Stimulated activated CD8-positive, alpha-beta memory T cell treated with anti-CD3 and anti-CD28 coated beads, Interleukin-4, amount 100 ng/mL, for 48 hours (primary cell): Measurements from ENCODE around the gene RIT1.

ENCODE experiments used
- DNase-seq: peaks from one replicate; pipeline ENCODE4 v3.0.0-alpha.2; 2020

Gene RIT1

DNA sequence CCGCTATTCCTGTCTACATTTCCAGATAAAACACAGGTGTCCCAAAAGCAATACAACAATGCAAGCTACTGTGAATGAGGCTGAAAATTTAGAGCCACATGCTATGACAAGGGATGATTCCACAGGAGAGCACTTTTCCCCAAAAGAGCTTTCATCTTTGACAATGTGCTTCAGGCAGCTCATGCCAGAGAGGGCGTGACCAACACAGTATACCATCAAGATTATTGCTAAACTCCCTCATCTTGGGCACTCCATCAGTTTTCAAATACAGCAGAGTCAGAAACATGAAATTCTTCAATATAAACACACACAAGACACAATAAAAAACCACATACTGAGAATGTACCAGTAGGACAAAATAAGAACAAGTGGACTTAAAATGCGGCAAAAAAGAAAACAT lies 60.8 kb downstream of the RIT1 start:
- no peak for DNase-seq

DNA sequence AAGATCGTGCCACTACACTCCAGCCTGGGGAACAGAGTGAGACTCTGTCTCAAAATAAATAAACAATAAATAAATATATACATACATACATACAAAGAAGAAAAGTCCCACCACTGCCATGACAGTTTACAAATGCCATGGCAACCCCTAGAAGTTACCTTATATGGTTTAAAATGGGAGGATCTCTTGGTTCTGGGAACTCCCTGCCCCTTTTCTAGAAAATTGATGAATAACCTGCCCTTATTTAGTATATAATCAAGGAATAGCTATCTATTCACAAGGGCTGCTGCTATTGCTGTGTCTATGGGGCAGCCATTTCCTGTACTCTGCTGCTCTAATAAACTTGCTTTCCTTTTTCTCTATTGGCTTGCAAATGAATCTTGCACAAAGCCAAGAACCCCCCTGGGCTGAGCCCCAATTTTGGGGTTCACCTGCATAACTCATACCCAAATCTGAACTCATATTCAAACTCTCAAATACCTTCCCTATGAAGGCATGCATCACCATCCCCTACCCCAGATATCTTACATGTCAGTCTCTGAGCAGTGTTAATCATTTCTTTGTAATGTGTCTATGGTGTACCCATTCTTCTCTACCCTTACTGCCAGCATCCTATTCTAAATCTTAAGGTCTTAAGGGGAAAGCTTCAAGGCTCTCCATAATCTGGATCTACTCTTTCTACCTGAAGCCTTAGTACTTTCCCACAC lies 63.2 kb downstream of the RIT1 start:
- DNase-seq, result no peak
